A673 (cell line): ENCODE data around the gene BMP4. TPM values are rescaled to one million over a fixed set of nuclear protein-coding genes. Genes with fewer than 3 reads are reported as not detected.

Experiments used
- BruUV-seq: library from RNA; stranded (reverse); fragments of 400-500 nt; replicated peaks from 2 replicates; lab custom pipeline; 2021; lab: Mats Ljungman, UMichigan
- CTCF ChIA-PET: fragments of 300-600 bp; sonication (Branson Sonifier 250); formaldehyde crosslinking; loops from one replicate; lab custom pipeline; 2022; ENCODE audit warnings: antibody characterized with exemption; lab: Charles Lee
- POLR2A ChIA-PET: fragments of 300-600 bp; sonication (Branson Sonifier 250); formaldehyde crosslinking; loops from one replicate; lab custom pipeline; 2022; ENCODE audit warnings: antibody characterized with exemption; ENCODE audit not compliant: low non-redundant PET; lab: Charles Lee
- DNase-seq: peaks from one replicate; pipeline ENCODE4 v3.0.0-alpha.2; 2015; ENCODE audit warnings: low spot score
- H3K27ac ChIP-seq: fragments of 200-600 bp; sonication (generic); 2 replicates; pipeline ENCODE4 v1.5.1; 2016; ENCODE audit warnings: mixed run types, low read depth, mild to moderate bottlenecking, mixed read lengths, antibody characterized with exemption, low read length; ENCODE audit not compliant: poor library complexity, severe bottlenecking
- H3K27me3 ChIP-seq: fragments of 200-600 bp; sonication (generic); replicated peaks from 2 replicates; pipeline ENCODE4 v1.6.1; 2017; ENCODE audit warnings: mixed run types, low read depth, mild to moderate bottlenecking, mixed read lengths, antibody characterized with exemption, low read length; ENCODE audit not compliant: insufficient read depth, poor library complexity
- H3K36me3 ChIP-seq: fragments of 200-600 bp; sonication (generic); 2 replicates; pipeline ENCODE4 v1.6.1; 2016; ENCODE audit warnings: mixed run types, mild to moderate bottlenecking, mixed read lengths, antibody characterized with exemption, low read length; ENCODE audit not compliant: insufficient read depth, poor library complexity, severe bottlenecking
- H3K4me1 ChIP-seq: fragments of 200-600 bp; sonication (generic); 2 replicates; pipeline ENCODE4 v1.6.1; 2017; ENCODE audit warnings: mixed run types, mild to moderate bottlenecking, mixed read lengths, antibody characterized with exemption, low read length; ENCODE audit not compliant: insufficient read depth, poor library complexity, severe bottlenecking
- H3K4me3 ChIP-seq: fragments of 200-600 bp; sonication (generic); 2 replicates; pipeline ENCODE4 v1.5.1; 2016; ENCODE audit warnings: low read depth, mixed run types, mild to moderate bottlenecking, mixed read lengths, low read length; ENCODE audit not compliant: poor library complexity, severe bottlenecking
- H3K9me3 ChIP-seq: fragments of 200-600 bp; sonication (generic); 2 replicates; pipeline ENCODE4 v1.6.1; 2016; ENCODE audit warnings: mixed run types, low read depth, mild to moderate bottlenecking, mixed read lengths, antibody characterized with exemption, low read length; ENCODE audit not compliant: poor library complexity, severe bottlenecking
- EZH2 ChIP-seq: fragments of 200-600 bp; sonication (generic); IDR thresholded peaks from 2 replicates; pipeline ENCODE4 v1.6.1; 2017; ENCODE audit warnings: borderline replicate concordance, low read depth, mild to moderate bottlenecking, mixed read lengths, antibody characterized with exemption, low read length; ENCODE audit not compliant: poor library complexity, severe bottlenecking
- intact Hi-C: fragments of 100-400 bp; cut with micrococcal nuclease; formaldehyde crosslinking; loops from one replicate; pipeline ENCODE4 v1.10.0; 2022; ENCODE audit not compliant: unreplicated experiment
- total RNA-seq: library from RNA; stranded (reverse); gene quantifications from 2 replicates; pipeline ENCODE4 v1.2.3, GENCODE V29; 2021
- TF ChIP-seq, protein P1 (sequence below): fragments of 300-800, 200-600 bp; sonication (generic); conservative IDR thresholded peaks from 2 replicates; pipeline ENCODE4 v1.5.1; 2017; ENCODE audit warnings: low read depth, mild to moderate bottlenecking, antibody characterized with exemption, low read length, moderate library complexity, mixed read lengths

BMP4 gene
- total RNA-seq, 1 experiment from 2014 or later, result not detected

DNA sequence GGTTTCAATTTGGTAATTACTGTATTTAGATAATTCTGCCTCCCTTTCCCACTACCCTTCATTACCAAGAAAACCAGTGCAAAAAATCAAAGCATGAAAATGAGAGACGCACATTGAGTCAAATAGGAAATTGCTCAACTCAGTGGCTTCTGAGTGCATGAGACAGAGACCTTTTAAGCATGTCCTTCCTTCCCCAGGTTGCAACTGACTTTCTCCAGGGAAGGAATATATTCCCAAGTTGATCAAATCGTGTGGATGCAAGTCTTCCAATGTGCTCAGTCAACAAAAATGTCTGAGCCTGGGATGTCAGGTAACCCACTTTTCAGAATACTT is 12.9 kb downstream of the BMP4 start:
- DNase-seq, result no peak
- CTCF ChIA-PET, result no interaction called here
- Histone ChIP-seq H3K36me3 (no peaks in the 10 kb centered on the region), H3K4me3 (no peak overlapping the region), H3K27me3 (peaks cover 70% of the 10 kb centered on the region), H3K27ac (no peak overlapping the region), H3K4me1 (no peaks in the 10 kb centered on the region), H3K9me3 (no peaks in the 10 kb centered on the region)
- intact Hi-C loops, result no loop called here
- TF ChIP-seq EZH2, result no peak
- TF ChIP-seq, protein P1, sequence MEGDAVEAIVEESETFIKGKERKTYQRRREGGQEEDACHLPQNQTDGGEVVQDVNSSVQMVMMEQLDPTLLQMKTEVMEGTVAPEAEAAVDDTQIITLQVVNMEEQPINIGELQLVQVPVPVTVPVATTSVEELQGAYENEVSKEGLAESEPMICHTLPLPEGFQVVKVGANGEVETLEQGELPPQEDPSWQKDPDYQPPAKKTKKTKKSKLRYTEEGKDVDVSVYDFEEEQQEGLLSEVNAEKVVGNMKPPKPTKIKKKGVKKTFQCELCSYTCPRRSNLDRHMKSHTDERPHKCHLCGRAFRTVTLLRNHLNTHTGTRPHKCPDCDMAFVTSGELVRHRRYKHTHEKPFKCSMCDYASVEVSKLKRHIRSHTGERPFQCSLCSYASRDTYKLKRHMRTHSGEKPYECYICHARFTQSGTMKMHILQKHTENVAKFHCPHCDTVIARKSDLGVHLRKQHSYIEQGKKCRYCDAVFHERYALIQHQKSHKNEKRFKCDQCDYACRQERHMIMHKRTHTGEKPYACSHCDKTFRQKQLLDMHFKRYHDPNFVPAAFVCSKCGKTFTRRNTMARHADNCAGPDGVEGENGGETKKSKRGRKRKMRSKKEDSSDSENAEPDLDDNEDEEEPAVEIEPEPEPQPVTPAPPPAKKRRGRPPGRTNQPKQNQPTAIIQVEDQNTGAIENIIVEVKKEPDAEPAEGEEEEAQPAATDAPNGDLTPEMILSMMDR, result no peak
- no TSS peak for BruUV-seq
- POLR2A ChIA-PET, result no interaction called here

DNA sequence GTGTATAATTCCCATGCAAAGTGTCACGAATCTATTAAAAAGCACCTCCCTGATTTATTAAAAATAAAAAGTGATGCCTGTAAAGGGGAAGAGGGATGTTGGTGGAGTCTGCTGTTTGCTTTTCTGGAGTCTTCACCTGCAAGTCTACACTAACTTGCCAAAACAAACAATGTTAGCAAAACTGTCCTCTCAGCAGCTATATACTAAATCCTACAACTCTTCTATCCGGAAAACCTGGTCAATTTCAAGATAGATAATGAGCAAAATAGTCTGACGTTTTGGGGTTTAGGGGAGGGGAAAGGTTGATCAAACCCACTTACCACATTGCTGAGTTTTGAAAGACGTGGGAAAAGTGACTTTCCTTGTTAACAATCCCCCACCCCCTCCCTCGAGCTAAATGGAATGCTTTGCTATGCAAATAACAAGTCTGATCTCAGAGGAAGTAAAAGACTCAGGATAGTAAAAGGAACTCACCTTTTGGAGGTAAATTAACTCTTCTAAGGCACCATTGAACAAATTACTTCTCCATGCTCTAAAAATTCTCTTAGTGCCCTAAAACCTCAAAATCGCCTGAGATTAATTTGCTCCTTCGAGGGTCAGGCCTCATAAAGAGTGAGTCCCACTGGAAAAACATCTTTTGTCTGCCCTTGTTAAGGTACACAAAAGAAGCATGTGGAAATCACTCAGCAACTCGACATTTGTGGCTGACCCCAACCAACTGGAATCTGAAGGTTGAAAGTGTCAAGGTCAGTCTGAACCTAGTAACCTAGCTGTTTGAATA is 13.5 kb downstream of the BMP4 start:
- intact Hi-C loops, result no loop called here
- no peak overlapping the region for H3K27ac ChIP-seq
- no peaks in the 10 kb centered on the region for H3K9me3 ChIP-seq
- TF ChIP-seq, protein P1, result no peak
- no peak for TF ChIP-seq EZH2
- H3K36me3 ChIP-seq, result no peaks in the 10 kb centered on the region
- no peaks in the 10 kb centered on the region for H3K4me1 ChIP-seq
- peaks cover 65% of the 10 kb centered on the region for H3K27me3 ChIP-seq
- BruUV-seq, result no TSS peak
- POLR2A ChIA-PET, result no interaction called here
- CTCF ChIA-PET, result no interaction called here
- H3K4me3 ChIP-seq, result no peak overlapping the region
- DNase-seq, result no peak

DNA sequence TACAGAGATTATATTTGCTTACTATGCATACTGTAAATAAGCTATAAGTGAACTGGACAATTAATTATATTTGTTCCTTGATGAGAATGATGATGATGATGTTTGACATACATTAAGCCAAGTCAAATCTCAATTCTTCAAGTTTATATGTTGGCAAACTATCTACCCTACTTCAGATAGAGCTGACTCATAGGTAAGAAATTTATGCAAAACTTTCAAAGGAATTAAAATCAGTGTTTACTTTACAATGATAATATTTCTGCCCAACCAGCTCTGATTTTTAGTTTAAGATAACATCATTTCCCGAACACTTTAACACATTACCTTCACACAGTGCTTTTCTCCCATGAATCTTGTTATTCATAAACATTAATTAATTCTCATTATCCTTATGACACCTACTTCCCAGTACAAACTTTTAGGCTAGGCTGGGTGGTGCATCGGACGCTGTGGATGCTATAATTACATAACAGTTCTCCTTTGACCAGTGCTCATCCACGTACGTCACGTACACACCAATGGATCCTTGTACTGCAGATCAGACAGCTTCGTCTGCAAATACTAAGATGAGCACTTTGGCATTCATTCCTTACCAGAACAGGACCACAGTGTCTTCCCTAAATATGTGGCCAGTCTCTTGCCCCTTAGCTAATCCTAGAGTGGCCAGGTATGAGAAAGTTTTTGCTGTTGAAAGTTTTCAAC is 18.3 kb downstream of the BMP4 start:
- ChIA-PET CTCF (no interaction called here), POLR2A (no interaction called here)
- no peak for TF ChIP-seq EZH2
- TF ChIP-seq, protein P1, result no peak
- Histone ChIP-seq H3K4me1 (no peaks in the 10 kb centered on the region), H3K27me3 (peaks cover 16% of the 10 kb centered on the region), H3K4me3 (no peak overlapping the region), H3K9me3 (no peaks in the 10 kb centered on the region), H3K36me3 (no peaks in the 10 kb centered on the region), H3K27ac (no peak overlapping the region)
- no peak for DNase-seq
- intact Hi-C loops, result no loop called here
- BruUV-seq, result no TSS peak
